H1 (cell line): ENCODE data around the gene BGLAP. TPM values are rescaled to one million over a fixed set of nuclear protein-coding genes. Genes with fewer than 3 reads are reported as not detected.

Source experiments
- CTCF ChIA-PET: fragments of 300-600 bp; sonication (Branson Sonifier 250); formaldehyde crosslinking; loops from one replicate; lab custom pipeline; 2021; ENCODE audit not compliant: partially characterized antibody; lab: Charles Lee
- POLR2A ChIA-PET: fragments of 300-600 bp; sonication (Branson Sonifier 250); formaldehyde crosslinking; loops from one replicate; lab custom pipeline; 2021; ENCODE audit warnings: inconsistent platforms; ENCODE audit not compliant: partially characterized antibody; lab: Charles Lee
- DNase-seq, 2 experiments: peaks; one replicate each; pipeline versions ENCODE4 v3.0.0 to v3.0.0-alpha.2; 2010 to 2022; ENCODE audit warnings: low spot score in 2 of 2, low read depth in 1 of 2, mixed read lengths in 1 of 2
- FAIRE-seq: peaks from 2 replicates; lab custom pipeline; 2011; peaks lifted over from hg19 to GRCh38; lab: Jason Lieb, UNC
- H2AFZ ChIP-seq: 2 replicates; pipeline ENCODE4 v1.8.1; 2012; ENCODE audit warnings: low read length, inconsistent platforms
- H2AK5ac ChIP-seq: 2 replicates; pipeline ENCODE4 v1.6.1; 2013; ENCODE audit warnings: low read depth, low read length
- H2BK120ac ChIP-seq: replicated peaks from 2 replicates; pipeline ENCODE3; 2013; ENCODE audit warnings: low read depth, low read length, inconsistent platforms
- H2BK12ac ChIP-seq: 2 replicates; pipeline ENCODE4 v1.6.1; 2013; ENCODE audit warnings: low read depth, low read length
- H2BK15ac ChIP-seq: 2 replicates; pipeline ENCODE4 v1.6.1; 2013; ENCODE audit warnings: low read length
- H2BK20ac ChIP-seq: 2 replicates; pipeline ENCODE4 v1.6.1; 2013; ENCODE audit warnings: low read length
- H2BK5ac ChIP-seq: 2 replicates; pipeline ENCODE4 v1.6.1; 2013; ENCODE audit warnings: low read depth, low read length
- H3K14ac ChIP-seq: 2 replicates; pipeline ENCODE4 v1.6.1; 2013; ENCODE audit warnings: inconsistent platforms; ENCODE audit not compliant: insufficient read length
- H3K18ac ChIP-seq: 2 replicates; pipeline ENCODE4 v1.6.1; 2013; ENCODE audit warnings: low read length; ENCODE audit errors: extremely low read depth
- H3K23ac ChIP-seq: 2 replicates; pipeline ENCODE4 v1.6.1; 2013; ENCODE audit warnings: inconsistent platforms; ENCODE audit not compliant: insufficient read length
- H3K23me2 ChIP-seq: 2 replicates; pipeline ENCODE4 v1.6.1; 2013; ENCODE audit warnings: low read depth, low read length
- H3K27ac ChIP-seq: 2 replicates; pipeline ENCODE4 v1.6.1; 2011; ENCODE audit warnings: low read depth, low read length, inconsistent platforms
- H3K27me3 ChIP-seq, 4 experiments: replicated peaks in 1 of 4; 1 replicate in 1 of 4; 2 replicates in 3 of 4; pipeline versions ENCODE4 v1.6.1 to v1.8.1; 2011 to 2013; ENCODE audit warnings: low read length in 3 of 4, mild to moderate bottlenecking in 3 of 4, inconsistent platforms in 2 of 4, mixed read lengths in 2 of 4, moderate library complexity in 1 of 4; ENCODE audit not compliant: control insufficient read depth in 3 of 4, insufficient read depth in 3 of 4; ENCODE audit errors: extremely low read depth in 1 of 4
- H3K36me3 ChIP-seq, 4 experiments: 2 replicates each; pipeline versions ENCODE4 v1.6.1 to v1.8.1; 2011 to 2013; ENCODE audit warnings: mild to moderate bottlenecking in 4 of 4, low read length in 3 of 4, moderate library complexity in 2 of 4, control low read depth in 1 of 4, inconsistent platforms in 1 of 4; ENCODE audit not compliant: insufficient read depth in 4 of 4, control insufficient read depth in 2 of 4
- H3K4ac ChIP-seq: replicated peaks from 2 replicates; pipeline ENCODE3; 2013; ENCODE audit warnings: low read length, low read depth, mixed read lengths, inconsistent platforms; ENCODE audit not compliant: insufficient read length
- H3K4me1 ChIP-seq, 4 experiments: replicated peaks in 1 of 4; 1 replicate in 1 of 4; 2 replicates in 3 of 4; pipeline versions ENCODE4 v1.6.1 to v1.8.1; 2011 to 2013; ENCODE audit warnings: low read length in 3 of 4, inconsistent platforms in 2 of 4, mixed read lengths in 1 of 4; ENCODE audit not compliant: insufficient read depth in 4 of 4, control insufficient read depth in 3 of 4
- H3K4me2 ChIP-seq, 2 experiments: 2 replicates each; pipeline versions ENCODE4 v1.6.1 to v1.8.1; 2011 to 2013; ENCODE audit warnings: low read depth in 2 of 2, low read length in 2 of 2, control low read depth in 1 of 2, inconsistent platforms in 1 of 2, mild to moderate bottlenecking in 1 of 2; ENCODE audit not compliant: insufficient read depth in 1 of 2
- H3K4me3 ChIP-seq, 4 experiments: fragments of 200-600, 300-600 bp in 1 of 4; sonication (generic), shearing (Covaris generic), sonication (Bioruptor Twin) in 1 of 4; 2 replicates each; pipeline versions ENCODE4 v1.5.1 to v1.8.1; 2011 to 2016; ENCODE audit warnings: low read length in 4 of 4, low read depth in 3 of 4, control low read depth in 2 of 4, inconsistent platforms in 2 of 4, mild to moderate bottlenecking in 2 of 4, mixed read lengths in 1 of 4, moderate library complexity in 1 of 4; ENCODE audit not compliant: insufficient read depth in 2 of 4; ENCODE audit errors: extremely low read depth in 1 of 4
- H3K56ac ChIP-seq: replicated peaks from 2 replicates; pipeline ENCODE3; 2013; ENCODE audit warnings: low read depth, mild to moderate bottlenecking, mixed read lengths, low read length, inconsistent platforms; ENCODE audit not compliant: insufficient read length
- H3K79me1 ChIP-seq: 2 replicates; pipeline ENCODE4 v1.6.1; 2013; ENCODE audit warnings: low read depth, low read length, control low read depth
- H3K79me2 ChIP-seq, 2 experiments: 2 replicates each; pipeline versions ENCODE4 v1.6.1 to v1.8.1; 2012 to 2013; ENCODE audit warnings: low read length in 2 of 2, mild to moderate bottlenecking in 2 of 2, inconsistent platforms in 1 of 2; ENCODE audit not compliant: insufficient read depth in 2 of 2, control insufficient read depth in 1 of 2
- H3K9ac ChIP-seq, 4 experiments: replicated peaks in 1 of 4; 1 replicate in 1 of 4; 2 replicates in 3 of 4; pipeline versions ENCODE4 v1.6.1 to v1.8.1; 2011 to 2013; ENCODE audit warnings: low read depth in 3 of 4, low read length in 3 of 4, control low read depth in 2 of 4, mild to moderate bottlenecking in 2 of 4, moderate library complexity in 2 of 4, inconsistent platforms in 1 of 4; ENCODE audit errors: extremely low read depth in 1 of 4
- H3K9me3 ChIP-seq, 2 experiments: 2 replicates each; pipeline versions ENCODE4 v1.6.1 to v1.8.1; 2012 to 2013; ENCODE audit warnings: mild to moderate bottlenecking in 2 of 2, moderate library complexity in 2 of 2, control low read depth in 1 of 2, inconsistent platforms in 1 of 2, low read depth in 1 of 2, low read length in 1 of 2, mixed read lengths in 1 of 2; ENCODE audit not compliant: insufficient read depth in 2 of 2
- H4K20me1 ChIP-seq, 2 experiments: replicated peaks in 1 of 2; 2 replicates each; pipeline versions ENCODE3 to v1.8.1; 2011 to 2013; ENCODE audit warnings: inconsistent platforms in 2 of 2, low read length in 2 of 2, mild to moderate bottlenecking in 1 of 2; ENCODE audit not compliant: insufficient read depth in 2 of 2, control insufficient read depth in 1 of 2
- H4K5ac ChIP-seq: 2 replicates; pipeline ENCODE4 v1.6.1; 2013; ENCODE audit warnings: low read length, low read depth, mixed read lengths, inconsistent platforms; ENCODE audit not compliant: insufficient read length
- H4K8ac ChIP-seq: 2 replicates; pipeline ENCODE4 v1.8.0; 2013; ENCODE audit warnings: mild to moderate bottlenecking, moderate library complexity, low read length, inconsistent platforms; ENCODE audit not compliant: insufficient read depth; ENCODE audit errors: extremely low read depth
- H4K91ac ChIP-seq: replicated peaks from 2 replicates; pipeline ENCODE3; 2013; ENCODE audit warnings: low read length, mixed read lengths, inconsistent platforms; ENCODE audit not compliant: insufficient read length
- CEBPB ChIP-seq: IDR thresholded peaks from 2 replicates; pipeline ENCODE4 v1.6.1; 2012; ENCODE audit warnings: low read depth, low read length
- CREB1 ChIP-seq: IDR thresholded peaks from 2 replicates; pipeline ENCODE4 v1.6.1; 2012; ENCODE audit warnings: inconsistent platforms
- GTF2F1 ChIP-seq: IDR thresholded peaks from 2 replicates; pipeline ENCODE4 v1.6.1; 2012; ENCODE audit warnings: low read depth, low read length, improper control_type of control experiment, borderline replicate concordance
- KDM1A ChIP-seq: fragments of 200-600, 300-600 bp; sonication (generic); IDR thresholded peaks from 2 replicates; pipeline ENCODE4 v1.7.1; 2016; ENCODE audit warnings: mild to moderate bottlenecking, low read length, borderline replicate concordance
- KDM4A ChIP-seq: IDR thresholded peaks from one replicate; pipeline ENCODE4 v1.7.1; 2012; ENCODE audit warnings: low read depth, mild to moderate bottlenecking, moderate library complexity, low read length, inconsistent platforms; ENCODE audit not compliant: severe bottlenecking
- KDM5A ChIP-seq: fragments of 200-600 bp; IDR thresholded peaks from 2 replicates; pipeline ENCODE4 v1.7.1; 2012; ENCODE audit warnings: mild to moderate bottlenecking, low read length, inconsistent platforms, mixed read lengths
- POLR2AphosphoS5 ChIP-seq: IDR thresholded peaks from 2 replicates; pipeline ENCODE4 v1.6.1; 2011; ENCODE audit warnings: low read depth, low read length
- RBBP5 ChIP-seq: IDR thresholded peaks from 2 replicates; pipeline ENCODE4 v1.7.1; 2012; ENCODE audit warnings: low read depth, mild to moderate bottlenecking, inconsistent platforms, low read length, moderate library complexity, borderline replicate concordance
- SIRT6 ChIP-seq: IDR thresholded peaks from one replicate; pipeline ENCODE4 v1.7.1; 2012; ENCODE audit warnings: low read length, inconsistent platforms
- SIX5 ChIP-seq: IDR thresholded peaks from 2 replicates; pipeline ENCODE4 v1.6.1; 2011; ENCODE audit warnings: mild to moderate bottlenecking, low read depth, low read length
- SP2 ChIP-seq: IDR thresholded peaks from 2 replicates; pipeline ENCODE4 v1.6.1; 2012; ENCODE audit warnings: mild to moderate bottlenecking, low read length, inconsistent platforms
- SRF ChIP-seq: IDR thresholded peaks from 2 replicates; pipeline ENCODE4 v1.6.1; 2011; ENCODE audit warnings: mild to moderate bottlenecking, low read depth, low read length, moderate library complexity
- TAF7 ChIP-seq: optimal IDR thresholded peaks from 2 replicates; pipeline ENCODE3; 2011; ENCODE audit warnings: low read depth, mild to moderate bottlenecking, inconsistent platforms, low read length, moderate library complexity, borderline replicate concordance
- TCF12 ChIP-seq: IDR thresholded peaks from 2 replicates; pipeline ENCODE4 v1.6.1; 2011; ENCODE audit warnings: low read depth, mild to moderate bottlenecking, low read length
- ZNF274 ChIP-seq: IDR thresholded peaks from 2 replicates; pipeline ENCODE4 v1.7.0; 2012; ENCODE audit warnings: low read length, borderline replicate concordance; ENCODE audit errors: extremely low read depth
- WGBS, 2 experiments: shearing (Covaris generic) in 1 of 2; methylation state at CpG; one replicate each; pipeline versions ENCODE4 v1.1.6 to v1.1.7; 2013 to 2015; ENCODE audit warnings: low lambda C conversion rate in 2 of 2, mixed read lengths in 2 of 2, inconsistent platforms in 1 of 2, low coverage in 1 of 2, missing lambda C conversion rate in 1 of 2; ENCODE audit not compliant: insufficient replicate concordance in 2 of 2, insufficient coverage in 1 of 2, insufficient read length in 1 of 2; ENCODE audit errors: extremely low coverage in 1 of 2, missing lambda C conversion rate in 1 of 2; 5-methylcytosine and 5-hydroxymethylcytosine counted together
- polyA plus RNA-seq, 7 experiments: library from polyadenylated mRNA; depleted of rRNA in 3 of 7; stranded (reverse) in 5 of 7; unstranded in 2 of 7; fragments of >200 nt in 5 of 7; fragments of 200-250 nt in 2 of 7; gene quantifications; 1 replicate in 5 of 7; 2 replicates in 1 of 7; 4 replicates in 1 of 7; pipeline versions ENCODE4 v1.2.1 to v1.2.3, GENCODE V29; 2011 to 2013; ENCODE audit warnings: missing spikeins in 2 of 7, mixed read lengths in 2 of 7
- total RNA-seq: library from RNA; stranded (reverse); fragmentation: NEBNext Ultra II Directional; extraction: Animal tissue kit (Norgen Biotek cat#: 25700); gene quantifications from 2 replicates; pipeline ENCODE4 v1.2.1, GENCODE V29; 2021

BGLAP gene
- total and polyA plus RNA-seq, 2 of the 8 experiments (the other 6 are each of a cell fraction or from before 2014, with no cell fraction given): 1.2 to 1.5 TPM

- no peak for FAIRE-seq
- H3K18ac ChIP-seq: no peak overlapping the region
- WGBS, 2 experiments: 83% methylated on average over 7 of the region's 7 CpGs; no CpG with 5 or more reads in 1 of the 2 experiments
- no peak overlapping the region for H2AFZ ChIP-seq
- H3K36me3 ChIP-seq: peaks cover 0 to 8% (median 4%) of the 10 kb centered on the region in 4 experiments; a peak in 4 of 8 replicates
- H3K27me3 ChIP-seq: no peaks in the 10 kb centered on the region
- H3K27ac ChIP-seq: peak overlapping the region; percentile 73; the same call in 1 of the 2 replicates
- no peak overlapping the region for H4K8ac ChIP-seq
- H3K23me2 ChIP-seq: peaks cover 6% of the 10 kb centered on the region; the same call in 1 of the 2 replicates
- H3K79me2 ChIP-seq: peaks cover 16 to 37% of the 10 kb centered on the region in 2 experiments
- peaks cover 17% of the 10 kb centered on the region for H3K79me1 ChIP-seq
- peaks cover 2 to 16% (median 4%) of the 10 kb centered on the region in 4 experiments; a peak in 5 of 7 replicates for H3K4me1 ChIP-seq
- peak overlapping the region; percentile 81 for H4K5ac ChIP-seq
- H3K4ac ChIP-seq: peak overlapping the region; percentile 36
- H3K56ac ChIP-seq: no peak overlapping the region
- ChIA-PET POLR2A (interaction anchor here (0.8 to 4.1 kb wide), 16 partner anchors 9 to 249 kb away, joined by 3 to 27 read pairs (median 4); partner anchors contain the start of gene PMF1), CTCF (interaction anchor here (1.1 to 5.1 kb wide), 8 partner anchors 18 to 96 kb away, joined by 3 to 27 read pairs (median 7); partner anchors contain the start of gene PMF1)
- no peak overlapping the region for H3K14ac ChIP-seq
- peaks cover 0 to 7% of the 10 kb centered on the region in 2 experiments for H4K20me1 ChIP-seq
- H3K9ac ChIP-seq: 0 out of 7 replicates have a peak overlapping the region, but pooled peaks of 1 of the 4 experiments have one; percentile 0
- peak overlapping the region in 2 of 4 experiments; percentile 17 to 96; a peak in 4 of 8 replicates for H3K4me3 ChIP-seq
- no peak overlapping the region; the same call in 1 of the 2 replicates for H2BK12ac ChIP-seq
- DNase-seq: no peak
- H3K9me3 ChIP-seq: peaks cover 8 to 11% of the 10 kb centered on the region in 2 experiments
- H3K23ac ChIP-seq: no peak overlapping the region
- H2BK15ac ChIP-seq: no peak overlapping the region
- peak overlapping the region; percentile 90 for H2BK5ac ChIP-seq
- peak overlapping the region; percentile 11; the same call in 1 of the 2 replicates for H2AK5ac ChIP-seq
- H4K91ac ChIP-seq: peak overlapping the region; percentile 75
- peak overlapping the region; percentile 96 for H2BK120ac ChIP-seq
- H2BK20ac ChIP-seq: no peak overlapping the region
- peak overlapping the region; percentile 55 to 77 for H3K4me2 ChIP-seq
- TF ChIP-seq TCF12 (no peak), KDM4A (no peak), ZNF274 (no peak), SRF (no peak), CEBPB (no peak), SIRT6 (no peak), KDM5A (no peak), RBBP5 (no peak), GTF2F1 (no peak), KDM1A (no peak), SIX5 (no peak), TAF7 (no peak), SP2 (no peak), POLR2AphosphoS5 (no peak), CREB1 (no peak)
Measured at GRCh38 chr1:156193208-156193487, 48.8 kb upstream of the BGLAP start.
